NCI-H524 (cell line): ENCODE measurements around the gene MYDGF.

ENCODE experiments used
- DNase-seq, 2 experiments: peaks; one replicate each; lab custom pipeline; 2025; lab: John Stamatoyannopoulos, UW

Gene MYDGF

GRCh38 chr19:4640247-4641000 is 29.7 kb downstream of the MYDGF start:
- no peak for DNase-seq

- DNase-seq: no peak
Observed at GRCh38 chr19:4639531-4640246, 30.5 kb downstream of the MYDGF start.

- peak; percentile 94 to 96 for DNase-seq
Observed at GRCh38 chr19:4638828-4639530, 31.2 kb downstream of the MYDGF start, which contains the start of gene TNFAIP8L1. TSS of gene TNFAIP8L1 (plus strand) at chr19:4639516. CDS start at chr19:4651870, 12,354 bp downstream.

GRCh38 chr19:4638317-4638716 is 31.8 kb downstream of the MYDGF start:
- DNase-seq: no peak

- DNase-seq: peak in 1 of 2 experiments; percentile 43
Observed at GRCh38 chr19:4636761-4637160, 33.4 kb downstream of the MYDGF start.

GRCh38 chr19:4636151-4636717 is 33.9 kb downstream of the MYDGF start:
- peak; percentile 48 to 73 for DNase-seq

GRCh38 chr19:4635754-4636116 is 34.4 kb downstream of the MYDGF start:
- peak; percentile 96 for DNase-seq

GRCh38 chr19:4633140-4633967 is 36.8 kb downstream of the MYDGF start:
- DNase-seq: peak; percentile 97 to 98

- DNase-seq: peak; percentile 27 to 55
Observed at GRCh38 chr19:4624733-4625362, 45.3 kb downstream of the MYDGF start.

- DNase-seq: no peak
Observed at GRCh38 chr19:4624301-4624700, 45.8 kb downstream of the MYDGF start.

- no peak for DNase-seq
Observed at GRCh38 chr19:4622695-4623421, 47.3 kb downstream of the MYDGF start.

- DNase-seq: peak in 1 of 2 experiments; percentile 58
Observed at GRCh38 chr19:4620675-4621074, 49.5 kb downstream of the MYDGF start.

GRCh38 chr19:4619668-4620294 is 50.4 kb downstream of the MYDGF start:
- no peak for DNase-seq

- no peak for DNase-seq
Observed at GRCh38 chr19:4618019-4618418, 52.1 kb downstream of the MYDGF start.

GRCh38 chr19:4613254-4613751 is 56.8 kb downstream of the MYDGF start:
- no peak for DNase-seq

GRCh38 chr19:4609878-4610511 is 60.1 kb downstream of the MYDGF start:
- no peak for DNase-seq
